Daoy (cell line): ENCODE results near the gene AUH. TPM values are rescaled to one million over a fixed set of nuclear protein-coding genes. Genes with fewer than 3 reads are reported as not detected.

Source experiments
- DNase-seq: peaks from one replicate; pipeline ENCODE4 v3.0.0-alpha.2; 2015; ENCODE audit warnings: low read depth
- total RNA-seq: library from RNA; depleted of rRNA; stranded (reverse); fragments of >200 nt; shearing (Covaris generic); gene quantifications from 2 replicates; pipeline ENCODE4 v1.2.3, GENCODE V29; 2014

Gene AUH
- total RNA-seq, 1 experiment from 2014 or later = 21.4 TPM

- no peak for DNase-seq
These were observed 171.7 kb downstream of the AUH start for GRCh38 chr9:91190062-91190461.

GRCh38 chr9:91188719-91189590 is 172.8 kb downstream of the AUH start:
- DNase-seq = no peak

- DNase-seq = no peak
These were observed 173.8 kb downstream of the AUH start for GRCh38 chr9:91187965-91188344.

GRCh38 chr9:91187311-91187964 is 174.3 kb downstream of the AUH start:
- DNase-seq = no peak

GRCh38 chr9:91186632-91187108 is 175.0 kb downstream of the AUH start:
- peak; percentile 51 for DNase-seq

GRCh38 chr9:91185193-91185886 is 176.4 kb downstream of the AUH start:
- DNase-seq = no peak

- no peak for DNase-seq
These were observed 179.1 kb downstream of the AUH start for GRCh38 chr9:91182429-91183225.

GRCh38 chr9:91181541-91181940 is 180.2 kb downstream of the AUH start:
- DNase-seq = no peak

- DNase-seq = no peak
These were observed 180.8 kb downstream of the AUH start for GRCh38 chr9:91180930-91181268.

- DNase-seq = no peak
These were observed 181.3 kb downstream of the AUH start for GRCh38 chr9:91180240-91180929.

GRCh38 chr9:91179237-91180138 is 182.2 kb downstream of the AUH start:
- peak; percentile 74 for DNase-seq

GRCh38 chr9:91178281-91179236 is 183.2 kb downstream of the AUH start:
- DNase-seq = no peak

GRCh38 chr9:91177661-91178280 is 183.9 kb downstream of the AUH start:
- peak; percentile 71 for DNase-seq

GRCh38 chr9:91177081-91177480 is 184.6 kb downstream of the AUH start:
- DNase-seq = no peak

- no peak for DNase-seq
These were observed 185.3 kb downstream of the AUH start for GRCh38 chr9:91176426-91176825.

GRCh38 chr9:91174772-91175171 is 186.9 kb downstream of the AUH start:
- DNase-seq = no peak

GRCh38 chr9:91172329-91172728 is 189.4 kb downstream of the AUH start:
- no peak for DNase-seq

- DNase-seq = no peak
These were observed 190.8 kb downstream of the AUH start for GRCh38 chr9:91170951-91171350.
